Measurements from ENCODE around the gene CD226.

- TF ChIP-seq ARNTL (CRISPR knock-in tag; IDR thresholded peaks at IDR 0.05; ENCODE audit: borderline replicate concordance, low read depth) = no peak
- no peak for TF ChIP-seq ZNF8 (CRISPR knock-in tag; IDR thresholded peaks at IDR 0.05)
- no peak for TF ChIP-seq CSRNP3 (CRISPR knock-in tag; IDR thresholded peaks at IDR 0.05)
- no peak for TF ChIP-seq PATZ1 (CRISPR knock-in tag; IDR thresholded peaks at IDR 0.05; ENCODE audit: borderline replicate concordance)
- no peak for TF ChIP-seq ISL1 (CRISPR knock-in tag; IDR thresholded peaks at IDR 0.05)
Measured at GRCh38 chr18:69945220-69946114, 2.2 kb downstream of the CD226 start.
